ENCODE results near the gene IL20RB.
"Not testable (repeated sequence)": the region's sequence is repeated elsewhere in the genome, so short reads cannot be mapped to it uniquely, and the experiment has no call there.

The IL20RB gene

DNA sequence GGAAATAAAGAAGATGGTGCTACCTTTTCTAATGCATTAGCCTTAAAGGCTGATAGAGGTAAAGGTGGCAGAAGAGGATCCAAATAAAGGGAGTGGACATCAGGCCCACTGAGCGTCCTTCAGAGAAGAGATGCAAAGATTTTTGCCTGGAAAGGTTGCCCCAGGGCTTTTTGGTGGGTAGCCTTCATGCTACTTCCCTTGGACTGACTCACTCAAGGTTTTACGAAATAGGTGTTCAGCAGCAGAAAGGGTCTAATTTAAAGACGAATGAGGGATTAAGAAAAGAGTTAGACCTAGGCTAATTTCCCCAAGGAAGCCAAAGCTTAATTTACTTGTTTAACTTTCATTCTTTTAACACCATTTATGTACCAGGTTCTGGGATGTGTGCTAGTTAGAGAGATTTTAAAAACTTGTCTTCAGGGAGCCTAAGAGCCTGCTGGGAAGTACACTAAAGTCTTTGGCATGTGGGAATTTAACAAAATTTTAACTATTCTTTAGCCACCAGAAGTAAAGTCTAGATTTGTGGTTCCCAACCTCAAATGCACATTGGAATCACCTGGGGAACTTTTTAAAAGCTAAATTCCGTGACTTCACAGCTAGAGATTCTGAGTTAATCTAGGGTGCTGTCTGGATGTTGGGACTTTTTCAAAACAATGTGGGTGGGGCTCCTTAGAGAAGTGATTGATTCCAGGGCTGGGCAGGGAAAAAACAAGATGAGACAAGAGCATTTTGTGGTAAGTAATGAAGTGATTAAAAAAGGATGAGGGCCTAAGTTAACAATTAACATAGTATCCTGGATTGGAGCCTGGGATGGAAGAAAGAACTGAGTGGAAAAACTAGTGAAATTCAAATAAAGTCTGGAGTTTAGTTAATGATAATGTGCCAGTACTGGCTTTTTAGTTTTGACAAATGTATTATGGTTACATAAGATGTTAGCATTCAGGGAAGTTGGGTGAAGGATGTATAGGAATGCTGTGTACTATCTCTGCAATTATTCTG is 3.4 kb downstream of the IL20RB start:
- Histone ChIP-seq H3K4me3 (ENCODE audit: low read depth, low read length) (no peak overlapping the region), H3K36me3 (replicated peaks) (no peaks in the 10 kb centered on the region), H3K27ac (no peak overlapping the region), H3K27me3 (replicated peaks) (no peaks in the 10 kb centered on the region)
- no peak for DNase-seq
- TF ChIP-seq, protein P1, sequence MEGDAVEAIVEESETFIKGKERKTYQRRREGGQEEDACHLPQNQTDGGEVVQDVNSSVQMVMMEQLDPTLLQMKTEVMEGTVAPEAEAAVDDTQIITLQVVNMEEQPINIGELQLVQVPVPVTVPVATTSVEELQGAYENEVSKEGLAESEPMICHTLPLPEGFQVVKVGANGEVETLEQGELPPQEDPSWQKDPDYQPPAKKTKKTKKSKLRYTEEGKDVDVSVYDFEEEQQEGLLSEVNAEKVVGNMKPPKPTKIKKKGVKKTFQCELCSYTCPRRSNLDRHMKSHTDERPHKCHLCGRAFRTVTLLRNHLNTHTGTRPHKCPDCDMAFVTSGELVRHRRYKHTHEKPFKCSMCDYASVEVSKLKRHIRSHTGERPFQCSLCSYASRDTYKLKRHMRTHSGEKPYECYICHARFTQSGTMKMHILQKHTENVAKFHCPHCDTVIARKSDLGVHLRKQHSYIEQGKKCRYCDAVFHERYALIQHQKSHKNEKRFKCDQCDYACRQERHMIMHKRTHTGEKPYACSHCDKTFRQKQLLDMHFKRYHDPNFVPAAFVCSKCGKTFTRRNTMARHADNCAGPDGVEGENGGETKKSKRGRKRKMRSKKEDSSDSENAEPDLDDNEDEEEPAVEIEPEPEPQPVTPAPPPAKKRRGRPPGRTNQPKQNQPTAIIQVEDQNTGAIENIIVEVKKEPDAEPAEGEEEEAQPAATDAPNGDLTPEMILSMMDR (IDR thresholded peaks at IDR 0.05; ENCODE audit: low read depth, low read length, missing control alignments) = no peak
- in situ Hi-C loops (cut with HindIII; ENCODE audit: low pct_ligation_motif_present, low sequenced_read_pairs) = no loop called here

DNA sequence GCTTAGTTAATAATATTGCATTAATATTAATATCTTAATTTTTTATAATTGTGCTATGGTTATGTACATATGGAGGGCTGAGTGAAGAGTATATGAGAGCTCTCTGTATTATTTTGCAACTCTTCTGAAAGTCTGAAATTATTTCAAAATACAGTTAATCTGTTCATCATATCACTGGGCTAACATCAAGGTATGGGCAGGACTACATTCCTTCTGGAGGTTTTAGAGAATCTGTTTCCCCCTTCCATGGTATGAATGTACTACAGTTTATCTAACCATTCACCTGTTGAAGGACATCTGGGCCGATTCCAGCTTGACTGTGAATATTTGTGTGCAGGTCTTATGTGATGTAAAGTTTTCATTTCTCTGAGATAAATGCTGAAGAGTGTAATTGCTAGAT is 5.1 kb downstream of the IL20RB start:
- no peak overlapping the region for H3K27ac ChIP-seq
- no peak for DNase-seq
- no peaks in the 10 kb centered on the region for H3K36me3 ChIP-seq (replicated peaks)
- no peaks in the 10 kb centered on the region for H3K27me3 ChIP-seq (replicated peaks)
- no peak overlapping the region for H3K4me3 ChIP-seq (ENCODE audit: low read depth, low read length)
- TF ChIP-seq, protein P1 (IDR thresholded peaks at IDR 0.05; ENCODE audit: low read depth, low read length, missing control alignments) = no peak
- in situ Hi-C loops (cut with HindIII; ENCODE audit: low pct_ligation_motif_present, low sequenced_read_pairs) = no loop called here

DNA sequence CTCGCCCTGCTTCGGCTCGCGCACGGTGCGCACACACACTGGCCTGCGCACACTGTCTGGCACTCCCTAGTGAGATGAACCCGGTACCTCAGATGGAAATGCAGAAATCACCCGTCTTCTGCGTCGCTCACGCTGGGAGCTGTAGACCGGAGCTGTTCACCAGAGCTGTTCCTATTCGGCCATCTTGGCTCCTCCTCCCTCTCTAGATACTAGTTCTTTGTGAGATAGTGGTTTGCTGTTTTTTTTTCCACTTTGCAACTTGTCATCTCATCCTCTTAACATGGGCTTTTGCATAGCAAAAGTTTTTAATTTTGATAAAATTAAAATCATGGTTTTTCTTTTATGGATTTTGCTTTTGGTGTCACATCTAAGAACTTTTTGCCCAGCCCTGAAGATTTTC is 11.8 kb downstream of the IL20RB start:
- H3K36me3 ChIP-seq (replicated peaks); in situ Hi-C loops (cut with HindIII; ENCODE audit: low pct_ligation_motif_present, low sequenced_read_pairs); H3K27me3 ChIP-seq (replicated peaks); H3K4me3 ChIP-seq (ENCODE audit: low read depth, low read length); DNase-seq; H3K27ac ChIP-seq: not testable (repeated sequence)

DNA sequence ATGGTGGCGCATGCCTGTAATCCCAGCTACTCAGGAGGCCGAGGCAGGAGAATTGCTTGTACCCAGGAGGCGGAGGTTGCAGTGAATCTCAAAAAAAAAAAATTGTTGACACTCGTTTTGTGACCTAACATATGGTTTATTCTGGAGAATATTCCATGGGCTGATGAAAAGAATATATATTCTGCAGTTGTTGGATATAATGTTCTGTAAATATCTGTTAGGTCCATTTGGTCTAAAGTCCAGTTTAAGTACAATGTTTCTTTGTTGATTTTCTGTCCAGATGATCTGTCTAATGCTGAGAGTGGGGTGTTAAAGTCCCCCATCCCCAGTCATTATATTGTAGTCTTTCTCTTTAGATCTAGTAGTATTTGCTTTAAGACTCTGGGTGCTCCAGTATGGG is 15.6 kb downstream of the IL20RB start:
- no peaks in the 10 kb centered on the region for H3K27me3 ChIP-seq (replicated peaks)
- DNase-seq = no peak
- H3K27ac ChIP-seq = no peak overlapping the region
- TF ChIP-seq, protein P1 (IDR thresholded peaks at IDR 0.05; ENCODE audit: low read depth, low read length, missing control alignments) = no peak
- in situ Hi-C loops (cut with HindIII; ENCODE audit: low pct_ligation_motif_present, low sequenced_read_pairs) = no loop called here
- H3K4me3 ChIP-seq (ENCODE audit: low read depth, low read length) = no peak overlapping the region
- no peaks in the 10 kb centered on the region for H3K36me3 ChIP-seq (replicated peaks)

DNA sequence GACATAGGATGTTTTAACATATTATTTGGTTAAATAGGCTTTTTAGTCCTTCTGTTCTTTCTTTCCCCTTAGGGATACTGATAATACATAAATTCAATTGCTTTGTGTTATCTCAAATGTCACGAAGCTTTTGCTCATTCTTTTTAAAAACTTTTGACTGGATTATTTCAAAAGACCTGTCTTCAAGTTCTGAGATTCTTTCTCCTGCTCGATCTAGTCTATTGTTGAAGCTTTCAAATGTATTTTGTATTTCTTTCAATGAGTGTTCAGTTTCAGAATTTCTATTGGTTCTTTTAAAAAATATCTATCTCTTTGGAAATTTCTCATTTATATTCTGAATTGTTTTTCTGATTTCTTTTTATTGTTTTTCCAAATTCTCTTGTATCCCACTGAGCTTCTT is 16.9 kb downstream of the IL20RB start:
- in situ Hi-C loops (cut with HindIII; ENCODE audit: low pct_ligation_motif_present, low sequenced_read_pairs) = loop anchor here (25.0 kb wide), 1 partner anchor 187 kb away; no protein-coding TSS in a partner anchor
- H3K27me3 ChIP-seq (replicated peaks) = no peaks in the 10 kb centered on the region
- no peak overlapping the region for H3K4me3 ChIP-seq (ENCODE audit: low read depth, low read length)
- TF ChIP-seq, protein P1 (IDR thresholded peaks at IDR 0.05; ENCODE audit: low read depth, low read length, missing control alignments) = no peak
- H3K27ac ChIP-seq = no peak overlapping the region
- no peaks in the 10 kb centered on the region for H3K36me3 ChIP-seq (replicated peaks)
- DNase-seq = no peak

DNA sequence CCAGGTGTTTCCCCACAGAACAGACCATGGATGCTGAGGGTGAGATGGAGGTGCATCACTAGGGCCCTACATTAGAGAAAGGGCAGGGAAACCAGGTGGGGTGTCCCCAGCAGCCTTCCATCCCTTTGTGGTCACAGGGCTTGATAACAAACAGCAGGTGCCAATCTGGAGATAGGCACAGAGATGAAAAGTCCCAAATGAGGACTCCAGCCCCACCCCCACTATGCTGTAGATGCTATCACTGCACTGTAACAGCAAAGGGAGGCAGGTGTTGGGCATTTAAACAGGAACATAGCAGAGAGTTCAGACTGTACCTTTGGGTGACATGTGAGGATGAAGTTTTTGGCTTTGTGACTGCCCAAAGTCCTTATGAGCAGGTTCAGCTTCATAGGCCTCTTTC is 21.4 kb downstream of the IL20RB start:
- H3K27me3 ChIP-seq (replicated peaks) = no peaks in the 10 kb centered on the region
- in situ Hi-C loops (cut with HindIII; ENCODE audit: low pct_ligation_motif_present, low sequenced_read_pairs) = loop anchor here (25.0 kb wide), 1 partner anchor 192 kb away; no protein-coding TSS in a partner anchor
- no peak for DNase-seq
- no peaks in the 10 kb centered on the region for H3K36me3 ChIP-seq (replicated peaks)
- TF ChIP-seq, protein P1 (IDR thresholded peaks at IDR 0.05; ENCODE audit: low read depth, low read length, missing control alignments) = no peak
- H3K4me3 ChIP-seq (ENCODE audit: low read depth, low read length) = no peak overlapping the region
- H3K27ac ChIP-seq = no peak overlapping the region

All from brain microvascular endothelial cell (primary cell).